ENCODE measurements around the gene F13A1. TPM values are rescaled to one million over a fixed set of nuclear protein-coding genes. Genes with fewer than 3 reads are reported as not detected.

F13A1 gene
- not detected in 2 replicates for total RNA-seq (2016; rRNA removed; fragmentation: Illumina TruSeq; extraction: Trizol)
- not detected in 2 replicates for total RNA-seq (2016; cell fraction: cytosol; rRNA removed; fragmentation: Illumina TruSeq; extraction: Trizol; ENCODE audit: low read depth)
- not detected in 2 replicates for total RNA-seq (2016; cell fraction: insoluble cytoplasmic fraction; rRNA removed; fragmentation: Illumina TruSeq; extraction: Trizol)
- not detected in 2 replicates for total RNA-seq (2016; cell fraction: membrane; rRNA removed; fragmentation: Illumina TruSeq; extraction: Trizol)
- total RNA-seq (2016; cell fraction: nucleus; rRNA removed; fragmentation: Illumina TruSeq; extraction: Trizol) = not detected in 2 replicates
- polyA plus RNA-seq (2011; rRNA removed) = not detected in 2 replicates
- not detected in 2 replicates for polyA plus RNA-seq (2011; cell fraction: cytosol; rRNA removed)
- polyA plus RNA-seq (2011; cell fraction: nucleus; rRNA removed) = not detected in 2 replicates
- polyA plus RNA-seq (2012) = not detected in 2 replicates
- not detected in 2 replicates for polyA plus RNA-seq (2016; cell fraction: cytosol; fragmentation: Illumina TruSeq; extraction: Trizol; ENCODE audit: low read depth)
- not detected in 2 replicates for polyA plus RNA-seq (2016; cell fraction: insoluble cytoplasmic fraction; fragmentation: Illumina TruSeq; extraction: Trizol; ENCODE audit: low read depth)
- polyA plus RNA-seq (2016; cell fraction: membrane; fragmentation: Illumina TruSeq; extraction: Trizol; ENCODE audit: low read depth) = not detected in 2 replicates
- polyA plus RNA-seq (2016; cell fraction: nucleus; fragmentation: Illumina TruSeq; extraction: Trizol; ENCODE audit: insufficient read depth, low read depth) = not detected in 2 replicates
- polyA minus RNA-seq (2011; rRNA and poly(A)+ RNA removed; ENCODE audit: low replicate concordance) = not detected in 2 replicates
- polyA minus RNA-seq (2011; cell fraction: cytosol; rRNA and poly(A)+ RNA removed) = not detected in 2 replicates
- not detected in 2 replicates for polyA minus RNA-seq (2011; cell fraction: nucleus; rRNA and poly(A)+ RNA removed)
- Bru-seq, nascent RNA = percentile 4 among the genes with signal in this experiment
- BruChase-seq, experiment 1, labeled RNA remaining after a 6-hour chase = percentile 1 among the genes with signal in this experiment
- BruChase-seq, experiment 2, labeled RNA remaining after a 2-hour chase = percentile 1 among the genes with signal in this experiment
- long read RNA-seq, experiment 1 = 0 reads
- long read RNA-seq, experiment 2 = 0 reads

DNA sequence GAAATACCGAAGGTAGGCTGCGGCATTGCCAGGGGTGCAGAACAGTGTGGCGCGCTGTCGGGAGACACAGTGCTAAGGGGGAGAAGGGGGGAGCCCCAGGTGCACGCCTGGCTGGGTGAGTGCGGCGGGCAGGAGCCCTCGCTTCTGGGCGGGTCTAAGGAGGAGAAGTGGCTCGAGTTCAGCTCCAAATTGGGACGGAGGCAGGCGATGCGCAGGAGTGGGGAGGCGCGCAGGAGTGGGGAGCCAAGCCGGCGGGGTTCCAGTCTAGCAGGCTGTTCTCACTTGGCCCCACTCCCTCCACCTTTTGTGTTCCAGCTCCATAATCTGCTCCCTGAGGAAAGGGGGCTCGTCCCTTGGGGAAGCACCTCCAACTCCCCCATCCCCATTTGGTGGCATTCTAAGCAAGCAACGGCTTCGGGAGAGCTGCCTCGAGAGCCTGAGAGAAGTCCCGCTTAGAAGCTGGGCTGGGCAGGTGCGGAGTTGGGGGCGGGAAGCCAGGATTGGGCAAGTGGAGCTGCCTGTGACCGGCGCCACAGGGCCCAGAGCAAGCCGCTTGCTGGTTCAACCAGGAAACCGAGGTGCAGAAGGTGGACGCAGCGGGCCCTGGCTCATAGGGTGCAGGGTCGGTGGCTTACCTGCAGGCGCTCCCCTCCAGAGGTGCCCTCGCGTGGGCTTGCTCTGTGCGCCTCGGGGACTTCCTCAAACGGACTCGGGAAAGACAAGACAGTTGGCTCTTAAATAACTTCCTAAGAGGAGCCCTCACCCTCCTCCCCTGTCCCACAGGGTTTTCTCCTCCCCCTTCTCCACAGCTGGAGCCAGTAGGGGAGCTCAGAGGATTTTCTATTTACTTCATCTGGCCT is at the start of gene F13A1:
Gene F13A1, minus strand, starts transcription at position 711 of the 860 bp plus-strand sequence. CDS start 1,998 bp downstream, outside the sequence.
- Histone ChIP-seq H3K4me1 (ENCODE audit: insufficient read depth, low read length) (no peaks in the 10 kb centered on the region), H3K4me3 (replicated peaks in 1 of 3; ENCODE audit: insufficient read depth in 1 of 3, low read depth in 2 of 3, low read length in 3 of 3) (no peak within 1 kb of the TSS), H3K36me3 (replicated peaks in 1 of 2; ENCODE audit: control insufficient read depth in 1 of 2, insufficient read depth in 2 of 2, low read length in 2 of 2) (no peaks in the 10 kb centered on the region), H3K27ac (ENCODE audit: extremely low read length, insufficient read depth, low read length) (no peak within 1 kb of the TSS), H3K9me3 (ENCODE audit: low read length) (no peaks in the 10 kb centered on the region), H3K27me3 (ENCODE audit: control insufficient read depth in 1 of 2, insufficient read depth in 2 of 2, low read length in 2 of 2) (peaks cover 0 to 58% of the 10 kb centered on the region in 2 experiments; a peak in 4 of 5 replicates), H3K79me2 (ENCODE audit: insufficient read depth, low read length) (no peaks in the 10 kb centered on the region), H3K4me2 (ENCODE audit: low read depth, low read length) (no peak within 1 kb of the TSS), H4K20me1 (ENCODE audit: insufficient read depth, low read length) (no peaks in the 10 kb centered on the region), H3K9ac (ENCODE audit: insufficient read depth, low read depth, low read length) (no peak within 1 kb of the TSS), H2AFZ (ENCODE audit: low read length) (no peak within 1 kb of the TSS)
- TF ChIP-seq ZNF326 (CRISPR knock-in tag; IDR thresholded peaks at IDR 0.05; ENCODE audit: borderline replicate concordance) (no peak), PHF8 (CRISPR knock-in tag; IDR thresholded peaks at IDR 0.05) (no peak), ZNF557 (CRISPR knock-in tag; IDR thresholded peaks at IDR 0.05) (no peak), PBX3 (CRISPR knock-in tag; IDR thresholded peaks at IDR 0.05; ENCODE audit: borderline replicate concordance) (no peak), HES4 (CRISPR knock-in tag; IDR thresholded peaks at IDR 0.05; ENCODE audit: borderline replicate concordance) (no peak)
- BruUV-seq (replicated peaks) = no TSS peak
- FAIRE-seq (no peak), DNase-seq (ENCODE audit: low spot score) (no peak), ATAC-seq (peak; percentile 46)
- in situ Hi-C loops (cut with HindIII; ENCODE audit: extremely low pct_ligation_motif_present, low pct_unique_long_range_greater_than_20kb) (no loop called here), intact Hi-C loops (cut with micrococcal nuclease; ENCODE audit: unreplicated experiment) (no loop called here)
- WGBS (ENCODE audit: low lambda C conversion rate) = 6% methylated on average over 32 of the region's 39 CpGs
- POLR2A ChIA-PET = no interaction called here
- CTCF ChIA-PET (ENCODE audit: low intra/inter-chr PET ratio, low total read pairs) = no interaction called here

Data from HepG2 (cell line).